ENCODE results near the gene MRGPRX1. TPM values are rescaled to one million over a fixed set of nuclear protein-coding genes. Genes with fewer than 3 reads are reported as not detected.
"Not testable (repeated sequence)": the region's sequence is repeated elsewhere in the genome, so short reads cannot be mapped to it uniquely, and the experiment has no call there.

Gene MRGPRX1
- total RNA-seq, 1 experiment from 2014 or later, result not detected

DNA sequence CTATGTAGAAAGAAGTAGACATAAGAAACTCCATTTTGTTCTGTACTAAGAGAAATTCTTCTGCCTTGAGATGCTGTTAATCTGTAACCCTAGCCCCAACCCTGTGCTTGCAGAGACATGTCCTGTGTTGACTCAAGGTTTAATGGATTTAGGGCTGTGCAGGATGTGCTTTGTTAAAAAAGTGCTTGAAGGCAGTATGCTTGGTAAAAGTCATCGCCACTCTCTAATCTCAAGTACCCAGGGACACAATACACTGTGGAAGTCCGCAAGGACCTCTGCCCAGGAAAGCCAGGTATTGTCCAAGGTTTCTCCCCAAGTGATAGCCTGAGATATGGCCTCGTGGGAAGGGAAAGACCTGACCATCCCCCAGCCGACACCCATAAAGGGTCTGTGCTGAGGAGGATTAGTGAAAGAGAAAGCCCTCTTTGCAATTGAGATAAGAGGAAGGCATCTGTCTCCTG lies 39.0 kb downstream of the MRGPRX1 start:
- H3K36me3 ChIP-seq, H3K4me3 ChIP-seq, H3K9me3 ChIP-seq, H3K27me3 ChIP-seq, DNase-seq: not testable (repeated sequence)

DNA sequence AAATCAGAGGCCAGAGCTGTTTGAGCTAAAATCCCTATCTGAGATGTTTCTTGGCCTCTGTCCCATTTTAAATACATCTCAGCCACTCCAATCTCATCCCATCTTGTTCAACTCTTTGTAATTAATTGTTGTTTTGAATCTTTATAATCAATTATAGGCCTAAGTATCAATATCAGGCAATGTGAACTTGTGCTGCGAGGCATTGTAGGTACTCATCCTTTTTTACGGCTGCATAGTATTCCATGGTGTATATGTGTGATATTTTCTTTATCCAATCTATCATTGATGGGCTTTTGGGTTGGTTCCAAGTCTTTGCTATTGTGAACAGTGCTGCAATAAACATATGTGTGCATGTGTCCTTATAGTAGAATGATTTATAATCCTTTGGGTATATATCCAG lies 47.5 kb downstream of the MRGPRX1 start:
- H3K9me3 ChIP-seq, DNase-seq, H3K27me3 ChIP-seq, H3K4me3 ChIP-seq, H3K36me3 ChIP-seq: not testable (repeated sequence)

DNA sequence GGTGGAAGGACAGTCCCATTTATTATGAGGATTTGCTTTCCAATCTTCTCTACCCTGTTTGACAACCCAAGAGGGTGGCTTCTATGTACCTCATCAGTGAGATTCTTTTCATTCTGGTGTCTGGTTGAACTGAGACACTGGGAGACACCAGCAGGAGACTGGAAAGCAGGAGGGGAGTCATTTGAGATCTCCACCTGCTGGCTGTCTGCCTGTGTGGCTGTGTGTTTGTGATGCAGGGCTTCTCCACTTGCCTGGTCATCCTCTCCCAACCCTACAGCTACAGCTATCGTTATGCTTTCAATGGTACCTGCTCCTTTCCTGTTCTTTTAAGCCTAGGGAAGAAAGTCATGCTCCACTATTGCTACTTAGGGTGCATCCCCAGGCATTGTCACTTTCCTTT lies 48.6 kb downstream of the MRGPRX1 start:
- no peaks in the 10 kb centered on the region for H3K36me3 ChIP-seq
- DNase-seq, result no peak
- H3K9me3 ChIP-seq, result no peaks in the 10 kb centered on the region
- H3K27me3 ChIP-seq, result no peaks in the 10 kb centered on the region; the same call in 1 of the 2 replicates
- H3K4me3 ChIP-seq, result no peak overlapping the region

Other genes starting within 250 kb of the MRGPRX1 start
- gene TMEM86A, start 240.6 kb downstream of the MRGPRX1 start, total RNA-seq (2014; rRNA removed; shearing (Covaris generic); ENCODE audit: low replicate concordance), result 0.05 and 0.40 TPM in 2 replicates
- gene IGSF22, start 213.2 kb downstream of the MRGPRX1 start, total RNA-seq (2014; rRNA removed; shearing (Covaris generic); ENCODE audit: low replicate concordance), result not detected in 2 replicates
- gene PTPN5, start 147.6 kb downstream of the MRGPRX1 start, total RNA-seq (2014; rRNA removed; shearing (Covaris generic); ENCODE audit: low replicate concordance), result 0.05 TPM in 1 of 2 replicates, not detected in the other
- gene MRGPRX2, start 121.3 kb upstream of the MRGPRX1 start, total RNA-seq (2014; rRNA removed; shearing (Covaris generic); ENCODE audit: low replicate concordance), result not detected in 2 replicates
- gene ZDHHC13, start 177.8 kb upstream of the MRGPRX1 start, total RNA-seq (2014; rRNA removed; shearing (Covaris generic); ENCODE audit: low replicate concordance), result 6.4 and 14.7 TPM in 2 replicates

Measured in MG63 (cell line).